Nephron progenitor cell (in vitro differentiated cells): ENCODE measurements around the gene SPP1.
"Not testable (repeated sequence)": the region's sequence is repeated elsewhere in the genome, so short reads cannot be mapped to it uniquely, and the experiment has no call there.

Source experiments
- DNase-seq: peaks from one replicate; pipeline ENCODE4 v3.0.0; 2021
- H3K27ac Mint-ChIP-seq: 2 replicates; pipeline ENCODE4 v1.8.0; 2021; ENCODE audit warnings: mild to moderate bottlenecking, moderate library complexity, mixed read lengths
- H3K27me3 Mint-ChIP-seq: 2 replicates; pipeline ENCODE4 v1.8.0; 2021; ENCODE audit warnings: mild to moderate bottlenecking, low read depth, mixed read lengths; ENCODE audit not compliant: poor library complexity
- H3K36me3 Mint-ChIP-seq: 2 replicates; pipeline ENCODE4 v1.8.0; 2021; ENCODE audit warnings: low read depth, mixed read lengths
- H3K4me1 Mint-ChIP-seq: 2 replicates; pipeline ENCODE4 v1.8.0; 2021; ENCODE audit warnings: mixed read lengths
- H3K4me3 Mint-ChIP-seq: 2 replicates; pipeline ENCODE4 v1.8.0; 2021; ENCODE audit warnings: mild to moderate bottlenecking, moderate library complexity, mixed read lengths
- H3K9me3 Mint-ChIP-seq: 2 replicates; pipeline ENCODE4 v1.8.0; 2021; ENCODE audit warnings: mild to moderate bottlenecking, moderate library complexity, mixed read lengths
- TF ChIP-seq, protein P1 (sequence below): fragments of 200-600 bp; sonication (generic); IDR thresholded peaks from 2 replicates; pipeline ENCODE4 v1.5.0; 2021; ENCODE audit warnings: antibody characterized with exemption

The SPP1 gene

GRCh38 chr4:87985887-87986200 is 10.3 kb downstream of the SPP1 start:
- TF ChIP-seq, protein P1, sequence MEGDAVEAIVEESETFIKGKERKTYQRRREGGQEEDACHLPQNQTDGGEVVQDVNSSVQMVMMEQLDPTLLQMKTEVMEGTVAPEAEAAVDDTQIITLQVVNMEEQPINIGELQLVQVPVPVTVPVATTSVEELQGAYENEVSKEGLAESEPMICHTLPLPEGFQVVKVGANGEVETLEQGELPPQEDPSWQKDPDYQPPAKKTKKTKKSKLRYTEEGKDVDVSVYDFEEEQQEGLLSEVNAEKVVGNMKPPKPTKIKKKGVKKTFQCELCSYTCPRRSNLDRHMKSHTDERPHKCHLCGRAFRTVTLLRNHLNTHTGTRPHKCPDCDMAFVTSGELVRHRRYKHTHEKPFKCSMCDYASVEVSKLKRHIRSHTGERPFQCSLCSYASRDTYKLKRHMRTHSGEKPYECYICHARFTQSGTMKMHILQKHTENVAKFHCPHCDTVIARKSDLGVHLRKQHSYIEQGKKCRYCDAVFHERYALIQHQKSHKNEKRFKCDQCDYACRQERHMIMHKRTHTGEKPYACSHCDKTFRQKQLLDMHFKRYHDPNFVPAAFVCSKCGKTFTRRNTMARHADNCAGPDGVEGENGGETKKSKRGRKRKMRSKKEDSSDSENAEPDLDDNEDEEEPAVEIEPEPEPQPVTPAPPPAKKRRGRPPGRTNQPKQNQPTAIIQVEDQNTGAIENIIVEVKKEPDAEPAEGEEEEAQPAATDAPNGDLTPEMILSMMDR, result peak; percentile 11
- Mint-ChIP-seq H3K4me3 (no peak overlapping the region), H3K9me3 (no peaks in the 10 kb centered on the region), H3K4me1 (no peaks in the 10 kb centered on the region), H3K27ac (no peak overlapping the region), H3K27me3 (peaks cover 4% of the 10 kb centered on the region), H3K36me3 (no peaks in the 10 kb centered on the region)
- no peak for DNase-seq

DNA sequence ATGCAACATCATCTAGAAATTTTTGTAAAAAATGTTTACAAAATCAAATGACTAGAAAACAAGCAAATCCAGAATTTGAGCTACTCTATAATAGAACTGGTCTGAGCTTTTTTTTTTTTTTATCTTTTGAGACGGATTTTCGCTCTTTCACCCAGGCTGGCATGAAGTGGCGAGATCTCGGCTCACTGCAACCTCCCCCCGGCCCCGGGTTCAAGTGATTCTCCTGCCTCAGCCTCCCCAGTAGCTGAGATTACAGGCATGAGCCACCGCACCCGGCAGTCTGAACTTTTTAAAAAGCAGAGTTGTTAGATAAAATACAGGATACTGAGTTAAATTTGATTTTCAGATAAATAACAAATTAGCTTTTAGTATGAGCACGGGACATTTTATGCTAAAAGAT is 11.0 kb downstream of the SPP1 start:
- H3K9me3 Mint-ChIP-seq, result no peaks in the 10 kb centered on the region
- no peak for DNase-seq
- TF ChIP-seq, protein P1, result no peak
- H3K4me3 Mint-ChIP-seq, result no peak overlapping the region
- H3K27me3 Mint-ChIP-seq, result peaks cover 4% of the 10 kb centered on the region
- H3K4me1 Mint-ChIP-seq, result no peaks in the 10 kb centered on the region
- no peak overlapping the region for H3K27ac Mint-ChIP-seq
- no peaks in the 10 kb centered on the region for H3K36me3 Mint-ChIP-seq

DNA sequence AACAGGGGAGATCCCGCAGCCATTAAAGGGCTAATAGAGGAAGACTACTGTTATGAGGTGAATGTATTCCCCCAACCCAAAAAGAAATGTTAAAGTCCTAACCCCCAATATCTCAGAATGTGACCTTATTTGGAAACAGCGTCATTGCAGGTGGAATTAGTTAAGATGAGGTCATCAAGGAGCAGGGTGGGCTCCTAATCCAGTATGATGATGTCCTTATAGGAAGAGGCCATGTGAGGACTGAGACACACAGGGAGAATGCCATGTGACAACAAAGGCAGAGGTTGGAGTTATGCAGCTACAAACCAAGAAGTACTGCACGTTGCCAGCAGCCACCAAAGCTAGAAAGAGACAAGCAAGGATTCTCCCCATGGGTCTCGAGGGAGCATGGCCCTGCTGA is 14.3 kb downstream of the SPP1 start:
- Mint-ChIP-seq H3K4me3 (no peak overlapping the region), H3K27ac (no peak overlapping the region), H3K4me1 (no peaks in the 10 kb centered on the region), H3K9me3 (peaks cover 4% of the 10 kb centered on the region), H3K27me3 (peaks cover 4% of the 10 kb centered on the region), H3K36me3 (no peaks in the 10 kb centered on the region)
- DNase-seq, result no peak
- TF ChIP-seq, protein P1, result no peak

GRCh38 chr4:87995435-87995834 is 19.9 kb downstream of the SPP1 start:
- Mint-ChIP-seq H3K9me3 (peaks cover 4% of the 10 kb centered on the region), H3K27ac (no peak overlapping the region), H3K4me3 (no peak overlapping the region), H3K27me3 (no peaks in the 10 kb centered on the region), H3K36me3 (no peaks in the 10 kb centered on the region), H3K4me1 (no peaks in the 10 kb centered on the region)
- no peak for DNase-seq
- TF ChIP-seq, protein P1, result no peak

GRCh38 chr4:87999191-87999691 is 23.7 kb downstream of the SPP1 start:
- H3K27me3 Mint-ChIP-seq, H3K9me3 Mint-ChIP-seq, H3K36me3 Mint-ChIP-seq, H3K4me3 Mint-ChIP-seq, DNase-seq, H3K27ac Mint-ChIP-seq, H3K4me1 Mint-ChIP-seq: not testable (repeated sequence)

DNA sequence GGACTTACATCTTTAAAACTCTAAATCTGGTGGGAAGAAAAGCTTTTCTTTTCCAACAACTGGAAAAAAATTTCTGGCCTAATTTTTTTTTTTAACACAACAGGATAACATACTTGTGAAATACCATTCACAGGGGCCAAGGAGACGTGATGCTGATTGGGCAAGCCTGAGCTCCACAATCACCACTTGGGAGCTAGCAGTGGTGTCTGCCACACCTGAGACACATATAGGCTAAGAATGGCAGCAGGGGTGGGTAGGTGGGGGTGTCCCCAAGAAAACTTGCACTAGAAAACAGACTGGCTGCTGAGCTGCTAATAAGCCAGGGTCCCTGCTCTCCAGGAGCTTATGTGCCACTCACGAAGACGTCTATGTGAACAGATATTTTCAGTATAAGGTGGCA is 26.4 kb downstream of the SPP1 start:
- Mint-ChIP-seq H3K9me3 (peaks cover 5% of the 10 kb centered on the region), H3K4me3 (no peak overlapping the region), H3K4me1 (peaks cover 17% of the 10 kb centered on the region), H3K27me3 (peaks cover 13% of the 10 kb centered on the region), H3K27ac (no peak overlapping the region), H3K36me3 (no peaks in the 10 kb centered on the region)
- no peak for DNase-seq
- TF ChIP-seq, protein P1, result no peak
